ENCODE results near the gene SYT6.

Gene SYT6

GRCh38 chr1:114089502-114090138, 64.0 kb downstream of the SYT6 start:
- no peak for TF ChIP-seq CTCF (IDR thresholded peaks at IDR 0.05; ENCODE audit: insufficient read depth, low read depth, low read length, missing control alignments)
- DNase-seq (ENCODE audit: low read depth), result no peak
- H3K4me3 ChIP-seq (ENCODE audit: low read depth, low read length), result no peak overlapping the region

GRCh38 chr1:114088392-114089299, 65.0 kb downstream of the SYT6 start:
- DNase-seq (ENCODE audit: low read depth), result no peak
- no peak for TF ChIP-seq CTCF (IDR thresholded peaks at IDR 0.05; ENCODE audit: insufficient read depth, low read depth, low read length, missing control alignments)
- H3K4me3 ChIP-seq (ENCODE audit: low read depth, low read length), result no peak overlapping the region

GRCh38 chr1:114087495-114087894, 66.2 kb downstream of the SYT6 start:
- no peak for TF ChIP-seq CTCF (IDR thresholded peaks at IDR 0.05; ENCODE audit: insufficient read depth, low read depth, low read length, missing control alignments)
- no peak overlapping the region for H3K4me3 ChIP-seq (ENCODE audit: low read depth, low read length)
- DNase-seq (ENCODE audit: low read depth), result no peak

- no peak overlapping the region for H3K4me3 ChIP-seq (ENCODE audit: low read depth, low read length)
- no peak for DNase-seq (ENCODE audit: low read depth)
- no peak for TF ChIP-seq CTCF (IDR thresholded peaks at IDR 0.05; ENCODE audit: insufficient read depth, low read depth, low read length, missing control alignments)
These were observed 66.9 kb downstream of the SYT6 start for GRCh38 chr1:114086601-114087368.

- no peak for TF ChIP-seq CTCF (IDR thresholded peaks at IDR 0.05; ENCODE audit: insufficient read depth, low read depth, low read length, missing control alignments)
- DNase-seq (ENCODE audit: low read depth), result no peak
- H3K4me3 ChIP-seq (ENCODE audit: low read depth, low read length), result no peak overlapping the region
These were observed 70.6 kb downstream of the SYT6 start for GRCh38 chr1:114082867-114083585.

- DNase-seq (ENCODE audit: low read depth), result no peak
- TF ChIP-seq CTCF (IDR thresholded peaks at IDR 0.05; ENCODE audit: insufficient read depth, low read depth, low read length, missing control alignments), result no peak
- H3K4me3 ChIP-seq (ENCODE audit: low read depth, low read length), result no peak overlapping the region
These were observed 71.4 kb downstream of the SYT6 start for GRCh38 chr1:114082304-114082630.
